HG03103 (cell line): ENCODE measurements around the gene AKAIN1.

ENCODE experiments used
- ATAC-seq: cut with Tn5 transposase; IDR thresholded peaks from one replicate; pipeline ENCODE4 v1.9.1; 2021; ENCODE audit warnings: low read depth; ENCODE audit not compliant: unreplicated experiment

Gene AKAIN1

DNA sequence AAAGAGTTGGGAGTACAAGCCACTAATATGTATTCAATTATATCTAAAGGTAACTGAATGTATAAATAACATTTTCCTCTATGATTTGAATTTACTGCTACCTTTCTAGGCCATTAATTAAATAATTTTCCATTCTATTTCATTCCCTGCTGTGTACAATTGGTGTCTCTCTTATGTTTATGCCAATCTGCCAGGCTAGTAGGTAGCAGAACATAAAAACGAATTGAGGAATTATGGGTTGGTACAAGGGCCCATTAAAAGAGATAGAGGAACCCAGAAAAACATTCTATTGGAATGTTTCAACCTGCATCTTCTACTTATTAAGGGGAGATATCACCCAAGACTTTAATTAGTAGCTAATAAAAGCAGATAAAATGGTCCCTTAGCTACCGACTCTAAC lies 32.2 kb downstream of the AKAIN1 start:
- ATAC-seq: no peak

DNA sequence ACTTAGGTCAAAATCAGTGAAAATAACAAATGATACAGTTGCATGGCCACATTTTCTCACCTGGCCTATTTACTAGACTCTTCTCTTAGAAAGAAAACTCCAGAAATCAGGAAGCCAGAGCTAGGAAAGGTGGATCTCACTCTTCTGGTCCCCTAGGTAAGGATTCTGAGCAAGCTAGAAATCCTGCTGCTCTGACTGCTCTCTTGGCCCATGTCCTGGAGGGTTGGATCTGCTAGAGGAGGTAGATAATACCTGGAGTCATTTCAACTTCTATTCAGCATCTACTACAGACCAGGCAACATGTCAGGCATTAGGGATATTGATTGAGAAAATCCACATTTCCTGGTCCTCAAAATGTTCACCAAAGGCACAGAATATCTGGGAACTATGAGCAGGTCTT lies 34.9 kb downstream of the AKAIN1 start:
- no peak for ATAC-seq

DNA sequence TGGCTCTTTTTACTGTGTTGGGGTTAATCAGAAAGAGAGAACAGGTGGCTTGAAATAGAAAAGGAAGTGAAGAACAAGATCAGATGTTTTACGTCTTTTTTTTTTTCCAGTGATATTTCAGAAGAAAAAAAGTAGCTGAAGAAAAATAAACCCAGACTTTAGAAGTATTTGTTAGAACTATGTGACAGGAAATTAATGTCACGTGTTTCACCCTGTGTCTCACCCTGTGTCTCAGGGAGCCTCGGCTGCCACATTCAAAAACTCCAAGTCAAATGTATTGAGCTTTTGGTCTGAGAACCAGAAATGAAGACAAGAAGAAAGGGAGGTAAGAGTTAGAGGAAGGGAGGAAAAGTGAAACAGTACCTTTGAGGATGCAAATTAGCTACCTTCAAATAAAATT lies 38.0 kb downstream of the AKAIN1 start:
- no peak for ATAC-seq

DNA sequence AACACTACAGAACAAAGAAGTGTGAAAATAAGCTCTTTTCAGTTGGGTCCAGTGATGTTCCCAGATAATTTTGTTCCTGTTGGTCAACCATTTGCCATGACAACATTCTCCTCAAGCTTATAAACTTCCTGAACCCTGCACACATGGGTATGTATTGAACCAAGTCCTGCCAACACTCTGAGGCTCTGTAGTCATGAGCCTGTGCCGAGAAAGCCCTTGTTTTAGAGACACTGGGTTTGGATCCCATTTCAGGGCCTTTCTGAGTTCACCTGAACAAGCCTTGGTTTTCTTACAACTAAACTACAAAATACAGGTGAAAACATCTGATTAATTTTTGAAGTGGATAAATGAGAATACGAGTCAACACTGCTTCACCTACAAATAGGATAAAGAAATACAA lies 38.5 kb downstream of the AKAIN1 start:
- ATAC-seq: no peak

DNA sequence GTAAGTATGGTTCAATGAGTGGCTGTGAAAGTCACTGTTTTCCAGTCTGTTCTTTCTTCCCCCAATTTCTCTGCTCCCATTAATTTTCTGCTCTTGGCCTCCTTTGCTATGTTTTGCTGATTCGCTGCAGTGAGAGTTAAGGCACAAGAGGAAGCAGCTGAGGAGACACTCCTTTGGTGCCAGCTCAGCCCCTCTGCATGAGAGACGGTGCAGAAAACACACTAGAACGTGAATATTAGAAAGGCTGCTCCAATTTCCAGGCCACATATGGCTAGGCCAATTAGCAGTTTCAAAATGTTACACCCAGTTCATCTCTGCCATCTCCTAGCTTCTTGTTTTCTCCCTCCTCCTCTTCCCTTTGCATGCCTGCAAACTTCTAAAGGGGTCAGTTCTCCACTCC lies 38.9 kb downstream of the AKAIN1 start:
- ATAC-seq: no peak

DNA sequence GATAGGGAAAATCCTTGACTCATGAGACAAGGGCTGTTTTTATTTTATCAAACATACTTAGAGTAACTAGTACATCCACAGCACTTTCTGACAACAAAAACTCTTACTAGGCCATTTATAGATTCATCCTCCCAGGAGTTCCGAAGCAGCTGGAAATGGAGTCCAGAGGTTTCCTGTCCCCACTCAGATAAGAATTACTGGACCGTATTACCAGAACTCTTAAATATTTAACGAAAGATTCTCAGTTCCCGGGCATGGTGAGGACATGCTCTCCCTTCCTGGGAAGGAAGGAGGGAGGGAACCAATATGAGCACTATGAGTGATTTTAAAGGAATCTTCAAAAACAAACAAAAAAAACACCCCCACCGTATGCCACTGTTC lies 41.2 kb downstream of the AKAIN1 start:
- no peak for ATAC-seq

DNA sequence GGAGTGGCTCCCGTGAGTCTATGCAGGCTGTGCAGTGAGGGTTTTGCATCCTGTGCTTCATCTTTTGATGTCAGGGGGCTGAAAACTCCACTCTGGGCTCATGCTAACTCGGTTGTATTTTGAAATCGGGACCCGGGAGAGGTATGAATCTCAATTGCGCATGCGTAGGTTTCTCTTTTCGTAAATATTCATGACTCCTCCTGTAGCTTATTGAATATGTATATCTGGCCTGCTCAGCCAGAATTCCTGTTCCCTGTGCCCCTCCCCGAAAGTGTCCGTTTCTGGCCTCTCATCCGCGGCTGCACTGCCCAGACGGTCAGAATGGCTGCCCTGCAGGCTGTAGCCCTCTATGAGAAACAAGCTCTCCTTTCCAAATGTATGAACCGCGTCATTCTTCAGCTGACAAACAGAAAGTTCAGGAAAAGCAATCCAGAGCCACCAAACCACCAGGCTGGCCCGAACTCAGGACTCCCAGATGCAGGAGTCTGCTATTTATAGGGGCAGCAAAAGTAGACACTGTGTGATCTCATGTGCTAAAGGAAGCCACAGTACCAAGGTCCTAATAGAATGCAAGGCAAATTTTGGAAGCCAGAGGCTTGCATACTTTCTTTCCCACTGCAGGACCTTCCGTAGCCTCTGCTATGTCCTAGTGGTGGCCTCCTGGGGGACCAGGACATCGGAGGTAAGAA lies 41.7 kb downstream of the AKAIN1 start:
- ATAC-seq: no peak

DNA sequence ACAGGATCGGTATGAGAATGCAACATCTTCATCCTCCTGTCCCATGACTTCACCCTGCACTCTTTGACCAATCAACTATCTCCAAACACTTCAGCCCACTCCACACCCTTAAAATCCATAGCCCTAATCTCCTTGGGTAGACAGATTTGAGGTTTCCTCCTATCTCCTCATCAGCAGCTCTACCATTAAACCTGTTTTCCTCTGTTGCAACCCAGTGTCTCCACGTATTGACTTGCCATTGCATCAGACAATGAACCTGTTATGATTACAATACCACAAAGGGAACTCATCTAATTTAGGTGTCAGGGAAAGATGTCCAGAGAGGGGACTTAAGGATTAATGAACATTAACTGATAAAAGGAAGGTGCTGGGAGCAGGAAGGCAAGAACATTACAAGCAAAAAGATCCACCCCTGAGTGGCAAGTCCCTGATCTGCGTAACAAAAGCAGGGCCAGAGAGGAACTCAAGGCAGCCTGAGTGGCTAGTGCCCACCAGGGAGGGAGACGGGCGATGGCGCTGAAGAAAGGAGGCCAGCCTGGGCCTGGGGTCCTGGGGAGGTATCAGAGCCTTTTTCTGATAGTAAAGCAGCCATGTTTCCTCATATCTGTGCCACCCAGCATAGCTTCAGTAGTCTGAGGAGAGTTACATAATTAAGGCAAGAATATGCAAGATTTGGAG lies 44.6 kb downstream of the AKAIN1 start:
- ATAC-seq: no peak

DNA sequence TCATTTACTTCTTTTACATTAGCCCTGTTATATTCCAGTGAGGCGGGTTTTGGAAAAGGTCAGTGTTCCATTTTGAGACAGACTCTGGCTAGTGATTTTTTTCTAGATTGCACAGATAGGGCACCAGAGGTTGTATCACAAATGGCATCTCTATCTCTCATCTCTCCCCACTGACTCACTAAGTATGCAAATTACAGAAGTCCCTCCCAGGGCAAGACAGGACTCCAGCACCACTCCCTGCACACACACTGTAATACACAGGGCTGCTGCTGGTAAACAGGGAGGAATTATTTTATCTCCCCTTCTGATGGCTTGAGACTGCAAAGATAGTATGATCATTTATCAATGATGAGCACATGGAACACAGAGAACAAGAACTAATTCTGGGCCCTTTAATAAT lies 46.2 kb downstream of the AKAIN1 start:
- no peak for ATAC-seq

DNA sequence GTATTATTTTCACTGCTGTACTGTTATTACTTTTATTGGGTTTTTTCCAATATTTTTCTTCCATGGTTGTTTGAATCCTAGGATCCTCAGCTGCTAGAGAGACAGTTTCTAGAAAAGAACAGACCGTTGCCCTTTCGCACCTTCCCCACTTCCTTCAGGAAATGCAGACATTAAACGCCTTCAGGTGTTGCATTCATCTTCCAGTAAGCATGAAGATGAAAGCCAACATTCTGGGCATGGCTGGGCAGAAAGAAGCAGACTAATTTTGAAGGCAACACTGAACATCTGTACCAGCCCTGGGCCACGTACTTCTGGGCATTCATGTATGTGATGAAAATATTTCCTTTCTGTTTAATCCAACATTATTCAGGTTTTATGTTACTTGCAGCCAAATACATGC lies 51.0 kb downstream of the AKAIN1 start:
- no peak for ATAC-seq

DNA sequence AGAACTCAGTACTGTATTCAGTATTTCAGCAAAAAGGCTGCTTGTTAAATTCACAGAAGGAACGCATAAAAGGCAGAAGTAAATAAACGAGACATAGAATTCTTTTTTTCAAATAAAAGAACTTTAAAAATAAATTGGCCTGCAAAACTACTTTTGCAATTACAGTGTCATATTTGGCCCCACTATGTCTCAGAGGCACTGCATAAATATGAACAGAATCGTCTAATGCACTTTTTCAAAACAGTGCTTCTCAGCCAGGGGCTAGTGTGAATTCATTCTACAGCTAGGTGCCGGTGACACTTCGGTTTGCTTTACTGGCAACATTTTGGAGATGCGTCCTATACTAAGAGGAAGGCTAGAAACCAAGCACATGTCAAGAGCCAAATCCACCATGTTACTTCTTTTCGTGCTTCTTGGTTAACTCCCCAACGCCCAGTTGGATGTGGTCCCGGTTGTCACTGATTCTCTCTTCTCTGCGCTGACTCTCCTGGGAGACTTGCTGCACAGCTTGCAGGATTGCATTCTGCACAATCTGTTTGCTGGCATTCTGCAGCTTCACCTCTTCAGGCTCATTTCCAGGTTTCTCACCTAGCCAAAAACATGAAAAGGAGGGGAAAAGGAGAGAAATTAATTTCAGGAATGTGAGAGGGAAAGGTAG lies 51.8 kb downstream of the AKAIN1 start:
- no peak for ATAC-seq

DNA sequence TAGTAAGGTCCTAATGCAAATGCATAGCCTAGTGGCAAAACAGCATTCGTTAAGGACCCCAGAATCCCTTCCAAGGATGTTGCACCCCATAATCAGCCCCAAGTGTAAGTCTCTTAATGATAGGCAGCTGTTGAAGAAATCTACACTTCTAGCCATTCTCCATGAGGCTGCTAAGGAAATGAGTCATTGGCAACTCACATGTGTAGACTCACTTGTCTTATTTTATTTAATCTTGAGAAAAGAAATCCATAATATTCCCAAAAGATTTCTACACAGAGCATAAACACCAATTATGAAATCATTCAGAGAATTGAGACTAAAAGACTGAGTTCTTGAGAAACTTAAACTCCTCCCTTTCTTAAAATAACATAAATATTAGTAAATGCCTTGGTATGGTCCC lies 52.4 kb downstream of the AKAIN1 start:
- ATAC-seq: no peak

DNA sequence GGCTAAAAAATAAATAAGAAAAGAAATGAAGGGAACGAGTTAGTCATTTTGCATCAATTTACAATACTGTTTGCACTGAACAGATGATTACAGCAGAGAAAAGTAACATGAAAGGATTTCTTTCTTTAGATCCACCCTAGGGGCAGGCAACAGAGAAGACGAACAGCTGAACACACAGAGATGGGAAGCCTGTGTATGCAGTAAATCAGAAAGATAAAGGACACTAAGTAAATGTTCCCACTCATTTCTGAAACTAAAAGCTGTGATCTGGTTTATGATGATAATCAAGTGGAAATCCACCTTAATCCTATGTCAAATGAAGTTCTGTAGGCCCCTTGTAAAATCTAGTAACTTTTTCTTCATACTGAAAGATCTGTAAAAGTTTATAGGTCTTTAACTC lies 54.2 kb downstream of the AKAIN1 start:
- no peak for ATAC-seq

DNA sequence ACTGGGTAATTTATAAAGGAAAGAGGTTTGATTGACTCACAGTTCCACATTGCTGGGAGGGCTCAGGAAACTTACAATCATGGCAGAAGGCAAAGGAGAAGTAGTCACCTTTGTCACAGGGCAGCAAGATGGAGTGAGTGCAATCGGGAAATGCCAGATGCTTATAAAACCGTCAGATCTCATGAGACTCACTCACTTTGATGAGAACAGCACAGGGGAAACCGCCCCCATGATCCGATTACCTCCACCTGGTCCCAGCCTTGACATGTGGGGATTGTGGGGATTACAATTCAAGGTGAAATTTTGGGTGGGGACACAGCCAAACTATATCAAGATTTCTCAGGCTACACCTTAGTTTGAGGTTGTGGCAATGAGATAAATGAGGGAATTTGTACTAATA lies 54.9 kb downstream of the AKAIN1 start:
- ATAC-seq: no peak

DNA sequence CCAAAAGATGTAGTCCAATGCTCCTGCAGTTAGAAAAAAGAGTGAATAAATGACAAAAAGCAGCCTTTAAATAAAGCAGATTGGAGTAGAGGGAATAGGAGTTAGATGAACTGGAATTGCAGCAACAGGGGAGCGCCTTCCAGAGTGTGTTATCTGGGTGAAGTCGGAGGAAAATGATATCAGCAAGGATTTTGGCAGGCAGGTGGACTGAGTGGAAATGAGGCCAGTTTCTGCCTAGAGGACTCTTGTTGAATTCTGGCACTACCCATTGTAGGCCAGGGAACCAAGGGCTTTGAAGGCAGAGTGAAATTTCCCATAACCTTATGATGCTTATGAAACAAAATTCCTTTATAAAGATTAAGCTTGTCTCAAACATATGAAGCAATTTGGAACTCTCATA lies 59.8 kb downstream of the AKAIN1 start:
- no peak for ATAC-seq

DNA sequence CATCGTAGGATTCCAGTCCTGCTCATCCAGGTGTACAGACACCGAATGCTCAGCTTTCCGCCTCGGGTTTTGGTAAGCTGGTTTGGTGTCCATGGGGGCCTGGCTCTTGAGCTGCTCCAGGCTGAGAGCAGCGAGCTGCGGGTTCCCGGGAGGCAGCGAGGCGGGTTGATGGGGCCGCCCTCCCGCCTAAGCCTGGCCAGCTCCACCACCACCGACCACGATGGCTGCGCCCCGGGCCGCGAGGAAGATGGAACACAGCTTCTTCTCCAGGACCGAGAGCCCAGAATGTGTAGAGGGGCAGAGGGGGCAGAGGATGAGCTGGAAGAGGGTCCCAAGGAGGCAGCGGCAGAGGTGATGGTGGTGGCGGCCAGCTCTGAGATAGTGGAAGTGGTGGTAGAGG lies 64.1 kb downstream of the AKAIN1 start:
- no peak for ATAC-seq

DNA sequence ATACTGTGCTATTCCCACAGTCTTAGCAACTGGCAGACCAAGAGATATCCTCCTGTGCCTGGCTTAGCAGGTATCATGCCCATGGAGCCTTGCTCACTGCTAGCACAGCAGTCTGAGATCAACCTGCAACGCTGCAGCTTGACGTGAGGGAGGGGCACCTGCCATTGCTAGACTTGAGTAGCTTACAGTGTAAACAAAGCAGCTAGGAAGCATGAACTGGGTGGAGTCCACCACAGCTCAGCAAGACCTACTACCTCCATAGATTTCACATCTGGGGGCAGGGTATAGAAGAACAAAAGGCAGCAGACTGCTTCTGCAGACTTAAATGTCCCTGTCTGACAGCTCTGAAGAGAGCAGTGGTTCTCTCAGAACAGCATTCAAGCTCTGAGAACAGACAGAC lies 74.8 kb downstream of the AKAIN1 start:
- ATAC-seq: no peak

DNA sequence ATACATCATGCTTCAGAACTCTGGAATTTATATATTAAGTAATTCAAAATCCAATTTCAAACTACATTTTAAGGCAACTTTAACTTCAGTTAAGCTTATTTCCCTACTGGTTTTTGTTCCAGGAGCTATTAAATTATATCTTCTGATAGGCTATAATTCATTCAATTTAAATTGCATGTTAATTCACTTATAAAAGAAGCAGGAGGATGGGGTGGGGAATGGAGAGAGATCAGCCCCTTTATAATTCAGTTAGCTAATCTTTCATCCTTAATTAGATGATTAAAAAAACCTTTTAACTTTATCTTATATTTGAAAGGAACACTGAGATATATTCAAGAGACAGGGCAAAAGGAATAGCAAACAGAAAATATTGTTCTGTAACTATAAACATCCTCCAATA lies 86.8 kb downstream of the AKAIN1 start:
- no peak for ATAC-seq

DNA sequence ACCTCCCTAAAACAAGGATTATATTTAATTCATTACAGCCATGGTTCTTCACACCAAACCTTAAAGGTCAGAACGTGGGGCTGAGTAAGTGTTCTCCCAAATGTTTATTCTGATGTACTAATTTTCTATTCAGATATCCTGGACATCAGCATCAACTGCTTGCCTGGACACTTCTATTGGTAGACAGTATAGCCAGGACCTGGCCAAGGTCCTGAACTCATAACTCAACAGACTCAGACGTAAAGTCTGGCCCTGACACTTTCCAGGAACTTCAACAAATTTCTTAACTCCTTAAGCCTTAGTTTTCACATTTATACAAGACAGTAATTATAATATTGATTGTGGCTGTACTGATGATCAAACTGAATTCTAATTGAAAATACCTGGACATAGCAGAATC lies 89.1 kb downstream of the AKAIN1 start:
- ATAC-seq: no peak

DNA sequence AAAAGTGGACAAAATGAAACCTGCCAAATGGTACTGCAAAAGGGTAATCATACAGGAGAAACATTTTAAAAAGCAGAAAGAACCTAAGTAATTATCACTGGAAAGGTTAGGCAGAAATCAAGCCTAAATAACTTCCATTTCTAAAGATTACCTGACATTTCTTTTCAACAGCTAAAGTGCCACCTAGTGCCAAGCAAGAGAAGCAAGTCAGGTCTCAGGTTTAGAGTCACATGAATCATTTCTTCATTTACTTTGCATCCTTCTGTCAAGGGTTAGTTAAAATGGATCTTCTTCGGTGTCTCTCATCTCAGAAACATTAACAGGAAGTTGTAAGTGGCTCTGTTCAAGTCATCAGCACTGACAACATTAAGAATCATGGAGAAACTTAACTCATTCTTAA lies 90.3 kb downstream of the AKAIN1 start:
- ATAC-seq: no peak

DNA sequence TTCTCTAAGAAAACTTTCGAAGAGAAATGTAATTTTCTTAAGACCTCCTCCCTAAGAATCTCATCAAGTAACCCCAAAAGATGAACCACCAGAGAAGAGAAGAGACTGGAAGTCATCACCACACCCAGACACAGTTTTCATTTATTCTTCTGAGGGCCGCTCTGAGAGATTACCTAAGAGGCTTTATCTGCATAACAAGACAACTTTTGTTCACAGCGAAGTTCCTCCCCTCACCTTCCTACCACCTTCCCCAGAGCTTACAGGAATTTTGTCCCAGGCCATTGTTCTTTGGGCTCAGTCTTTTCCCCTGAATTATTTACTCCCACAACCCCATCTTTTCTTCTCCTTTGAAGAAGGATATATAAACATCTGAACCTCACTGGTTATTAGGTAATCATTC lies 92.8 kb downstream of the AKAIN1 start:
- ATAC-seq: no peak

DNA sequence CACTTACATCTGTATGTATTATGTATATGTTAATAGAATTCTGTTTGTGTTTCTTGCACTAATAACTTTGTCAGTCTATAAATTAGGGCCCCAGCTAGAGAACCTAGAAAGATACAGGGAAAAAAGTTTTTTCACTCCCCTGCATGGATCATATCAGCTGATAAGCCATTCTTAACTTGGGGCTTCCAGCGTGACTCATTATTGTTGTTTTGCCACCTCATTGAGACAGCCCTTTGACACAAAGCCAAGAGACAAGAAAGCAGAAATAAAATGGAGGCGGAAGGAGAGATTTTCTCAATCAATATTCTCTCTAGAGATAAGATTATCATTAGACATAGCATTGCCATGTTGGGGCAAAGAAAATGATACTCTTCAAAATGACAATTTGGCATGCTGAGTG lies 93.4 kb downstream of the AKAIN1 start:
- no peak for ATAC-seq
